Suprapubic skin (tissue), 4 donors: ENCODE results near the gene DIAPH2.

Experiments used
- EP300 ChIP-seq: sonication (generic); formaldehyde crosslinking; IDR thresholded peaks from one replicate; pipeline ENCODE4 v1.6.1; 2017; ENCODE audit warnings: antibody characterized with exemption
- POLR2A ChIP-seq, 2 donors: fragments of 450-650 bp; IDR thresholded peaks; one replicate each; pipeline ENCODE4 v1.6.1; 2017; ENCODE audit warnings: antibody characterized with exemption in 2 of 2, mild to moderate bottlenecking in 2 of 2, moderate library complexity in 2 of 2
- POLR2AphosphoS5 ChIP-seq, 3 donors: sonication (generic); formaldehyde crosslinking; IDR thresholded peaks; one replicate each; pipeline ENCODE4 v1.6.1; 2017; ENCODE audit warnings: antibody characterized with exemption in 3 of 3
- TF ChIP-seq, protein P1 (sequence below), 2 donors: fragments of 200-600 bp in 1 of 2; fragments of 450-650 bp in 1 of 2; sonication (generic) in 1 of 2; IDR thresholded peaks; one replicate each; pipeline ENCODE4 v1.5.1; 2016 to 2019; ENCODE audit warnings: antibody characterized with exemption in 2 of 2, mild to moderate bottlenecking in 1 of 2, moderate library complexity in 1 of 2

DNA sequence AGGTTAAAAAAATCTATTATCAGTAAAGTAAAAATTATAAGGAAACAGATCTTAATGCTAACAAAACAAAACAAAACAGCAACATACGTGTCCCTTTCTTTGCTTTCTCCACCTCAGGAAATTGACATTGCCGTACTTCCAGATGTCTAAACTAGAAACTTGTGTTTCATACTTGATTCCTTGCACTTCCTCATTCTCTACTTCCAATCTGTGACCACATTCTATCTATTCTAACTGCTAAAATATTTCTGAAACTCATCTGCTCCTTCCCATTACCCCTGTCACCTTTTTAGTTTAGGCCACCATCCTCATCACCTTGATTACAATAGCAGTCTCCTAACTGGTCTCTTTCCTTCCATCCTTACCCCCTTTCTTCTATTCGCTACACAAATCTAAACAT lies 176.6 kb downstream of the DIAPH2 start:
- no peak for TF ChIP-seq POLR2A (IDR thresholded peaks at IDR 0.05)
- TF ChIP-seq, protein P1, sequence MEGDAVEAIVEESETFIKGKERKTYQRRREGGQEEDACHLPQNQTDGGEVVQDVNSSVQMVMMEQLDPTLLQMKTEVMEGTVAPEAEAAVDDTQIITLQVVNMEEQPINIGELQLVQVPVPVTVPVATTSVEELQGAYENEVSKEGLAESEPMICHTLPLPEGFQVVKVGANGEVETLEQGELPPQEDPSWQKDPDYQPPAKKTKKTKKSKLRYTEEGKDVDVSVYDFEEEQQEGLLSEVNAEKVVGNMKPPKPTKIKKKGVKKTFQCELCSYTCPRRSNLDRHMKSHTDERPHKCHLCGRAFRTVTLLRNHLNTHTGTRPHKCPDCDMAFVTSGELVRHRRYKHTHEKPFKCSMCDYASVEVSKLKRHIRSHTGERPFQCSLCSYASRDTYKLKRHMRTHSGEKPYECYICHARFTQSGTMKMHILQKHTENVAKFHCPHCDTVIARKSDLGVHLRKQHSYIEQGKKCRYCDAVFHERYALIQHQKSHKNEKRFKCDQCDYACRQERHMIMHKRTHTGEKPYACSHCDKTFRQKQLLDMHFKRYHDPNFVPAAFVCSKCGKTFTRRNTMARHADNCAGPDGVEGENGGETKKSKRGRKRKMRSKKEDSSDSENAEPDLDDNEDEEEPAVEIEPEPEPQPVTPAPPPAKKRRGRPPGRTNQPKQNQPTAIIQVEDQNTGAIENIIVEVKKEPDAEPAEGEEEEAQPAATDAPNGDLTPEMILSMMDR (IDR thresholded peaks at IDR 0.05), result no peak
- TF ChIP-seq EP300, result no peak
- no peak for TF ChIP-seq POLR2AphosphoS5 (IDR thresholded peaks at IDR 0.05)
